ENCODE results near the gene XYLT1. TPM values are rescaled to one million over a fixed set of nuclear protein-coding genes. Genes with fewer than 3 reads are reported as not detected.

XYLT1 gene
- total and polyA plus RNA-seq, 2 of the 8 experiments (the other 6 are each of a cell fraction or from before 2014, with no cell fraction given): 6.6 to 25.4 TPM

DNA sequence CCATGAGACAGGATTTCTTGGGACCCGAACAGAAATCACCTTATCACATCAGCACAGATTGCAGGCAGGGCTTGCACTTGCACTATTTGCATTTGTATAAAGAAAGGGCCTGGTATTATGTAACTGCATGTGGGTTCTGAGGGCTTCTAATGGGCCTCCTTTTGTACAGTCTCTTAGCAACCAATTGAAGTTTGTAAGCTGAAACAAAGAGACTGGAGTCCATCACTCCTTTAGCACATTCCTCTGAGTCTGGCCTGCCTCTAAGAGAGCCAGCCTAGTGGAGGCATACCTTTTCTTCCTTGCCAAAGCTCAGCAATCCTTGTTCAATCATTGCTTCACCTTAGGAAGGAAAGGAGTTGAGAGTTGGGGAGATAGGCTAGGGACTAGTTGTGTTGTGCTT, 387.1 kb downstream of the XYLT1 start:
- POLR2A ChIA-PET (ENCODE audit: partially characterized antibody): interaction anchor here (0.8 to 2.7 kb wide), 5 partner anchors 11 to 30 kb away, joined by 3 to 11 read pairs (median 5); no protein-coding TSS in a partner anchor
- H2BK120ac ChIP-seq (replicated peaks; ENCODE audit: low read depth, low read length): peak overlapping the region; percentile 18
- 0 out of 2 replicates have a peak, but pooled peaks have one; percentile 13 for TF ChIP-seq POLR2AphosphoS5 (IDR thresholded peaks at IDR 0.05; ENCODE audit: low read depth, low read length)
- peak; percentile 70; the same call in 1 of the 2 replicates for TF ChIP-seq POU5F1 (IDR thresholded peaks at IDR 0.05; ENCODE audit: low read depth, low read length)
- TF ChIP-seq EP300 (IDR thresholded peaks at IDR 0.05; ENCODE audit: borderline replicate concordance in 1 of 2, low read depth in 2 of 2, low read length in 2 of 2): peak in 1 of 2 experiments; percentile 92; a peak in 2 of 3 replicates
- TF ChIP-seq FOSL1 (IDR thresholded peaks at IDR 0.05; ENCODE audit: insufficient read depth, low read depth, low read length): no peak
- peak in 1 of 2 experiments; percentile 65; a peak in 1 of 4 replicates for TF ChIP-seq HDAC2 (IDR thresholded peaks at IDR 0.05; ENCODE audit: borderline replicate concordance in 1 of 2, low read depth in 2 of 2, low read length in 2 of 2)
- 0 out of 2 replicates have a peak, but pooled peaks have one; percentile 73 for TF ChIP-seq TCF12 (IDR thresholded peaks at IDR 0.05; ENCODE audit: low read depth, low read length)
- TF ChIP-seq SP1 (IDR thresholded peaks at IDR 0.05; ENCODE audit: low read depth, low read length): peak; percentile 95
- TF ChIP-seq CTBP2 (IDR thresholded peaks at IDR 0.05; ENCODE audit: borderline replicate concordance, insufficient read depth, insufficient read length, low read length): no peak
- TF ChIP-seq CEBPB (IDR thresholded peaks at IDR 0.05; ENCODE audit: low read depth, low read length): peak; percentile 91
- TF ChIP-seq ASH2L (IDR thresholded peaks at IDR 0.05; ENCODE audit: low read length): peak; percentile 65
- TF ChIP-seq PHF8 (conservative IDR thresholded peaks at IDR 0.05; ENCODE audit: low read depth, low read length): no peak
- peak; percentile 68 for TF ChIP-seq TEAD4 (IDR thresholded peaks at IDR 0.05; ENCODE audit: low read depth, low read length)
- peak; percentile 61; the same call in 1 of the 2 replicates for TF ChIP-seq YY1 (IDR thresholded peaks at IDR 0.05; ENCODE audit: low read depth, low read length)

More for the DNA sequence above, 387.1 kb downstream of the XYLT1 start:
- 30% methylated on average over 1 of the region's 1 CpG; no CpG with 5 or more reads in 1 of the 2 experiments for WGBS, 2 experiments (ENCODE audit: extremely low coverage in 1 of 2, insufficient coverage in 1 of 2, insufficient read length in 1 of 2, insufficient replicate concordance in 2 of 2, low coverage in 1 of 2, low lambda C conversion rate in 2 of 2, missing lambda C conversion rate in 1 of 2)
- Histone ChIP-seq H3K9me3 (ENCODE audit: insufficient read depth in 2 of 2, low read depth in 1 of 2, low read length in 1 of 2) (peaks cover 0 to 7% of the 10 kb centered on the region in 2 experiments; a peak in 2 of 4 replicates), H3K36me3 (ENCODE audit: control insufficient read depth in 2 of 4, insufficient read depth in 4 of 4, low read length in 3 of 4) (no peaks in the 10 kb centered on the region), H2BK15ac (ENCODE audit: low read length) (no peak overlapping the region), H3K4me2 (ENCODE audit: insufficient read depth in 1 of 2, low read depth in 2 of 2, low read length in 2 of 2) (peak overlapping the region; percentile 33 to 66), H3K4ac (replicated peaks; ENCODE audit: insufficient read length, low read depth, low read length) (no peak overlapping the region), H3K23ac (ENCODE audit: insufficient read length) (no peak overlapping the region), H4K20me1 (replicated peaks in 1 of 2; ENCODE audit: control insufficient read depth in 1 of 2, insufficient read depth in 2 of 2, low read length in 2 of 2) (no peaks in the 10 kb centered on the region), H3K79me1 (ENCODE audit: low read depth, low read length) (no peaks in the 10 kb centered on the region), H4K91ac (replicated peaks; ENCODE audit: insufficient read length, low read length) (no peak overlapping the region), H3K18ac (ENCODE audit: extremely low read depth, low read length) (peak overlapping the region; percentile 64), H4K8ac (ENCODE audit: extremely low read depth, insufficient read depth, low read length) (no peak overlapping the region), H3K27me3 (replicated peaks in 1 of 4; ENCODE audit: control insufficient read depth in 3 of 4, extremely low read depth in 1 of 4, insufficient read depth in 3 of 4, low read length in 3 of 4) (no peaks in the 10 kb centered on the region; a peak in 1 of 7 replicates), H3K23me2 (ENCODE audit: low read depth, low read length) (no peaks in the 10 kb centered on the region), H3K4me1 (replicated peaks in 1 of 4; ENCODE audit: control insufficient read depth in 3 of 4, insufficient read depth in 4 of 4, low read length in 3 of 4) (peaks cover 11 to 30% (median 21%) of the 10 kb centered on the region in 4 experiments), H2AFZ (ENCODE audit: low read length) (no peak overlapping the region), H2AK5ac (ENCODE audit: low read depth, low read length) (no peak overlapping the region), H3K4me3 (ENCODE audit: extremely low read depth in 1 of 4, insufficient read depth in 2 of 4, low read depth in 3 of 4, low read length in 4 of 4) (peak overlapping the region in 1 of 4 experiments; percentile 45; a peak in 2 of 8 replicates), H2BK5ac (ENCODE audit: low read depth, low read length) (peak overlapping the region; percentile 11), H3K79me2 (ENCODE audit: control insufficient read depth in 1 of 2, insufficient read depth in 2 of 2, low read length in 2 of 2) (no peaks in the 10 kb centered on the region), H3K27ac (ENCODE audit: low read depth, low read length) (peak overlapping the region; percentile 88), H3K56ac (replicated peaks; ENCODE audit: insufficient read length, low read depth, low read length) (no peak overlapping the region), H2BK20ac (ENCODE audit: low read length) (no peak overlapping the region), H2BK12ac (ENCODE audit: low read depth, low read length) (peak overlapping the region; percentile 20; the same call in 1 of the 2 replicates), H3K14ac (ENCODE audit: insufficient read length) (no peak overlapping the region), H4K5ac (ENCODE audit: insufficient read length, low read depth, low read length) (no peak overlapping the region), H3K9ac (replicated peaks in 1 of 4; ENCODE audit: extremely low read depth in 1 of 4, low read depth in 3 of 4, low read length in 3 of 4) (peak overlapping the region in 1 of 4 experiments; percentile 37; a peak in 1 of 7 replicates)
- peak; percentile 99 for FAIRE-seq
- peak in 1 of 2 experiments; percentile 71 for DNase-seq (ENCODE audit: low read depth in 1 of 2, low spot score in 2 of 2)
- CTCF ChIA-PET (ENCODE audit: partially characterized antibody): interaction anchor here (1.5 to 2.1 kb wide), 2 partner anchors 11 to 18 kb away, joined by 6 read pairs; no protein-coding TSS in a partner anchor

Measured in H1 (cell line).